Adipocyte (in vitro differentiated cells): ENCODE results near the gene SLC49A3.
"Not testable (repeated sequence)": the region's sequence is repeated elsewhere in the genome, so short reads cannot be mapped to it uniquely, and the experiment has no call there.

ENCODE experiments used
- DNase-seq: peaks from one replicate; pipeline ENCODE4 v3.0.0-alpha.2; 2015; ENCODE audit warnings: low read depth
- H3K27me3 ChIP-seq: replicated peaks from 2 replicates; pipeline ENCODE4 v1.7.0; 2013; ENCODE audit warnings: mild to moderate bottlenecking, low read length, moderate library complexity; ENCODE audit not compliant: control insufficient read depth, insufficient read depth
- H3K36me3 ChIP-seq: 2 replicates; pipeline ENCODE4 v1.7.0; 2013; ENCODE audit warnings: low read length, mild to moderate bottlenecking, moderate library complexity; ENCODE audit not compliant: control insufficient read depth, insufficient read depth, severe bottlenecking
- H3K4me1 ChIP-seq: 2 replicates; pipeline ENCODE4 v1.7.0; 2013; ENCODE audit warnings: mild to moderate bottlenecking, low read length, moderate library complexity; ENCODE audit not compliant: control insufficient read depth, insufficient read depth
- H3K4me3 ChIP-seq: 2 replicates; pipeline ENCODE4 v1.7.0; 2013; ENCODE audit warnings: mild to moderate bottlenecking, low read length, moderate library complexity
- H3K9ac ChIP-seq: 2 replicates; pipeline ENCODE4 v1.7.0; 2013; ENCODE audit warnings: mild to moderate bottlenecking, low read length, moderate library complexity
- H3K9me3 ChIP-seq: 2 replicates; pipeline ENCODE4 v1.7.0; 2013; ENCODE audit warnings: mild to moderate bottlenecking, low read length, moderate library complexity; ENCODE audit not compliant: control insufficient read depth

Gene SLC49A3

GRCh38 chr4:676871-677235, 12.1 kb downstream of the SLC49A3 start:
- H3K4me3 ChIP-seq = no peak overlapping the region
- H3K9me3 ChIP-seq = no peaks in the 10 kb centered on the region
- no peak overlapping the region for H3K9ac ChIP-seq
- DNase-seq = no peak
- peaks cover 30% of the 10 kb centered on the region for H3K4me1 ChIP-seq
- H3K36me3 ChIP-seq = peaks cover 8% of the 10 kb centered on the region
- no peaks in the 10 kb centered on the region for H3K27me3 ChIP-seq

- H3K4me1 ChIP-seq = peaks cover 30% of the 10 kb centered on the region
- H3K27me3 ChIP-seq = no peaks in the 10 kb centered on the region
- peak overlapping the region; percentile 97 for H3K9ac ChIP-seq
- no peaks in the 10 kb centered on the region for H3K9me3 ChIP-seq
- no peak overlapping the region for H3K4me3 ChIP-seq
- H3K36me3 ChIP-seq = peaks cover 14% of the 10 kb centered on the region
- no peak for DNase-seq
These were observed 12.7 kb downstream of the SLC49A3 start for GRCh38 chr4:675980-676870.

- DNase-seq = no peak
- H3K27me3 ChIP-seq = no peaks in the 10 kb centered on the region
These were observed 13.7 kb downstream of the SLC49A3 start for GRCh38 chr4:675036-675882.

GRCh38 chr4:674172-675035, 14.5 kb downstream of the SLC49A3 start, which contains the start of the genes ATP5ME and MYL5:
ATP5ME (minus strand) TSS chr4:674276; CDS start chr4:674247, 29 bp downstream.
MYL5 (plus strand) TSS chr4:674542; CDS start chr4:678027, 3,485 bp downstream.
- H3K9ac ChIP-seq = peak within 1 kb of the TSS; percentile 97
- no peaks in the 10 kb centered on the region for H3K27me3 ChIP-seq
- DNase-seq = peak; percentile 97
- H3K4me3 ChIP-seq = peak within 1 kb of the TSS; percentile 88
- peaks cover 27% of the 10 kb centered on the region for H3K4me1 ChIP-seq
- no peaks in the 10 kb centered on the region for H3K9me3 ChIP-seq
- peaks cover 18% of the 10 kb centered on the region for H3K36me3 ChIP-seq

More at GRCh38 chr4:675036-675882, 13.7 kb downstream of the SLC49A3 start:
- Histone ChIP-seq H3K4me1 (peaks cover 29% of the 10 kb centered on the region), H3K9me3 (no peaks in the 10 kb centered on the region), H3K9ac (peak overlapping the region; percentile 97), H3K4me3 (peak overlapping the region; percentile 88), H3K36me3 (peaks cover 18% of the 10 kb centered on the region)

- no peaks in the 10 kb centered on the region for H3K27me3 ChIP-seq
- H3K4me1 ChIP-seq = peaks cover 27% of the 10 kb centered on the region
- peak overlapping the region; percentile 85 for H3K4me3 ChIP-seq
- no peaks in the 10 kb centered on the region for H3K9me3 ChIP-seq
- DNase-seq = peak; percentile 67
- H3K36me3 ChIP-seq = peaks cover 18% of the 10 kb centered on the region
- peak overlapping the region; percentile 87 for H3K9ac ChIP-seq
These were observed 15.4 kb downstream of the SLC49A3 start for GRCh38 chr4:673349-674091.

- H3K36me3 ChIP-seq = peaks cover 18% of the 10 kb centered on the region
- H3K9ac ChIP-seq = no peak overlapping the region
- no peak overlapping the region for H3K4me3 ChIP-seq
- H3K4me1 ChIP-seq = peaks cover 20% of the 10 kb centered on the region
- H3K27me3 ChIP-seq = peaks cover 2% of the 10 kb centered on the region
- DNase-seq = no peak
- H3K9me3 ChIP-seq = no peaks in the 10 kb centered on the region
These were observed 17.2 kb downstream of the SLC49A3 start for GRCh38 chr4:671769-672168.

GRCh38 chr4:669806-670559, 19.0 kb downstream of the SLC49A3 start:
- H3K9me3 ChIP-seq, H3K4me3 ChIP-seq, H3K9ac ChIP-seq, DNase-seq: not testable (repeated sequence)
- peaks cover 10% of the 10 kb centered on the region for H3K27me3 ChIP-seq
- H3K4me1 ChIP-seq = peaks cover 13% of the 10 kb centered on the region
- H3K36me3 ChIP-seq = peaks cover 18% of the 10 kb centered on the region

GRCh38 chr4:668219-668618, 20.7 kb downstream of the SLC49A3 start:
- DNase-seq, H3K9me3 ChIP-seq, H3K4me1 ChIP-seq, H3K9ac ChIP-seq, H3K4me3 ChIP-seq: not testable (repeated sequence)
- Histone ChIP-seq H3K36me3 (peaks cover 18% of the 10 kb centered on the region), H3K27me3 (peaks cover 21% of the 10 kb centered on the region)

GRCh38 chr4:667545-667925, 21.4 kb downstream of the SLC49A3 start:
- no peak overlapping the region for H3K4me3 ChIP-seq
- no peaks in the 10 kb centered on the region for H3K9me3 ChIP-seq
- peaks cover 6% of the 10 kb centered on the region for H3K4me1 ChIP-seq
- H3K36me3 ChIP-seq = peaks cover 17% of the 10 kb centered on the region
- peaks cover 24% of the 10 kb centered on the region for H3K27me3 ChIP-seq
- H3K9ac ChIP-seq = no peak overlapping the region
- no peak for DNase-seq
